Neural crest cell (in vitro differentiated cells): Measurements from ENCODE around the gene PCDH9. TPM values are rescaled to one million over a fixed set of nuclear protein-coding genes. Genes with fewer than 3 reads are reported as not detected.

Experiments used
- DNase-seq: peaks from one replicate; pipeline ENCODE4 v3.0.0; 2021; ENCODE audit warnings: low read depth, mixed read lengths, low spot score
- H3K27ac Mint-ChIP-seq: one replicate; pipeline ENCODE4 v1.8.0; 2021; ENCODE audit warnings: mild to moderate bottlenecking, mixed read lengths; ENCODE audit not compliant: unreplicated experiment
- H3K27me3 Mint-ChIP-seq: 2 replicates; pipeline ENCODE4 v1.8.0; 2021; ENCODE audit warnings: low read depth, mild to moderate bottlenecking, mixed read lengths
- H3K36me3 Mint-ChIP-seq: 2 replicates; pipeline ENCODE4 v1.8.0; 2021; ENCODE audit warnings: low read depth, mild to moderate bottlenecking, mixed read lengths
- H3K4me1 Mint-ChIP-seq: 2 replicates; pipeline ENCODE4 v1.8.0; 2021; ENCODE audit warnings: mixed read lengths
- H3K4me3 Mint-ChIP-seq: one replicate; pipeline ENCODE4 v1.8.0; 2021; ENCODE audit warnings: mild to moderate bottlenecking, mixed read lengths
- H3K9me3 Mint-ChIP-seq: 2 replicates; pipeline ENCODE4 v1.8.0; 2021; ENCODE audit warnings: mixed read lengths
- CTCF ChIP-seq: fragments of 200-600 bp; sonication (generic); conservative IDR thresholded peaks from 2 replicates; pipeline ENCODE4 v1.5.0; 2021; ENCODE audit warnings: antibody characterized with exemption, mild to moderate bottlenecking
- total RNA-seq: library from RNA; stranded (reverse); gene quantifications from 2 replicates; pipeline ENCODE4 v1.2.1, GENCODE V29; 2021

PCDH9 gene
- total RNA-seq, 1 donor from 2014 or later = 6.3 TPM

- H3K27ac Mint-ChIP-seq = peak overlapping the region; percentile 40
- DNase-seq = no peak
- no peaks in the 10 kb centered on the region for H3K9me3 Mint-ChIP-seq
- no peak overlapping the region for H3K4me3 Mint-ChIP-seq
- no peaks in the 10 kb centered on the region for H3K36me3 Mint-ChIP-seq
- H3K4me1 Mint-ChIP-seq = peaks cover 13% of the 10 kb centered on the region
- H3K27me3 Mint-ChIP-seq = no peaks in the 10 kb centered on the region
- no peak for TF ChIP-seq CTCF
Observed at GRCh38 chr13:66407128-66407527, 823.0 kb downstream of the PCDH9 start.

- H3K4me3 Mint-ChIP-seq = no peak overlapping the region
- TF ChIP-seq CTCF = no peak
- no peaks in the 10 kb centered on the region for H3K27me3 Mint-ChIP-seq
- DNase-seq = no peak
- H3K36me3 Mint-ChIP-seq = no peaks in the 10 kb centered on the region
- H3K4me1 Mint-ChIP-seq = peaks cover 13% of the 10 kb centered on the region
- no peak overlapping the region for H3K27ac Mint-ChIP-seq
- no peaks in the 10 kb centered on the region for H3K9me3 Mint-ChIP-seq
Observed at GRCh38 chr13:66405908-66406802, 824.0 kb downstream of the PCDH9 start.

- Mint-ChIP-seq H3K4me1 (peaks cover 13% of the 10 kb centered on the region), H3K27me3 (no peaks in the 10 kb centered on the region), H3K4me3 (no peak overlapping the region), H3K9me3 (no peaks in the 10 kb centered on the region), H3K36me3 (no peaks in the 10 kb centered on the region), H3K27ac (no peak overlapping the region)
- DNase-seq = no peak
- TF ChIP-seq CTCF = no peak
Observed at GRCh38 chr13:66402546-66402945, 827.6 kb downstream of the PCDH9 start.

GRCh38 chr13:66402066-66402465 lies 828.1 kb downstream of the PCDH9 start:
- Mint-ChIP-seq H3K27me3 (no peaks in the 10 kb centered on the region), H3K27ac (no peak overlapping the region), H3K36me3 (no peaks in the 10 kb centered on the region), H3K4me1 (peaks cover 10% of the 10 kb centered on the region), H3K9me3 (no peaks in the 10 kb centered on the region), H3K4me3 (no peak overlapping the region)
- TF ChIP-seq CTCF = no peak
- no peak for DNase-seq

- no peaks in the 10 kb centered on the region for H3K4me1 Mint-ChIP-seq
Observed at GRCh38 chr13:66400292-66400691, 829.8 kb downstream of the PCDH9 start.

More at GRCh38 chr13:66400292-66400691, 829.8 kb downstream of the PCDH9 start:
- TF ChIP-seq CTCF = no peak
- H3K36me3 Mint-ChIP-seq = no peaks in the 10 kb centered on the region
- H3K27ac Mint-ChIP-seq = no peak overlapping the region
- no peak overlapping the region for H3K4me3 Mint-ChIP-seq
- no peaks in the 10 kb centered on the region for H3K27me3 Mint-ChIP-seq
- no peaks in the 10 kb centered on the region for H3K9me3 Mint-ChIP-seq
- no peak for DNase-seq
